Measurements from ENCODE around the gene KIF26B.

The KIF26B gene

DNA sequence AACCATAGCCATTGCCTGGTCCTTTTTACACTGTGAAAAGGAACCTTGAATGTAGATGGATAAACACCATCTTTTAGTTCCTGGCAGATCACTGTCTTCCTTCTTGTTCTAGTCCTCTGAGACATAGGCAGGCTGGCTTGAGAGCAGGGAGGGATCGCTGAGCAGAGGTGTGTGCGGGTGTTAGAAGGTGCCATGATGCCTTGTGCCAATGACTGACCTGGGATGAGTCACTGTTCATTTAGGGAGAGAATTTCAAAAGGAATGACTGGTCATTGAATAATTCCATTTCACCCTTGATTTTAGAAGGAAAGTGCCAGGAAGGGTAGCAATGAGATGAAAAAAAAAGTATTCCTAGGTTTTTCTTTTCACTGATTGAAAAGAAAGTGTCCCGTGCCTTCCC is 383.9 kb downstream of the KIF26B start:
- no peak for DNase-seq

DNA sequence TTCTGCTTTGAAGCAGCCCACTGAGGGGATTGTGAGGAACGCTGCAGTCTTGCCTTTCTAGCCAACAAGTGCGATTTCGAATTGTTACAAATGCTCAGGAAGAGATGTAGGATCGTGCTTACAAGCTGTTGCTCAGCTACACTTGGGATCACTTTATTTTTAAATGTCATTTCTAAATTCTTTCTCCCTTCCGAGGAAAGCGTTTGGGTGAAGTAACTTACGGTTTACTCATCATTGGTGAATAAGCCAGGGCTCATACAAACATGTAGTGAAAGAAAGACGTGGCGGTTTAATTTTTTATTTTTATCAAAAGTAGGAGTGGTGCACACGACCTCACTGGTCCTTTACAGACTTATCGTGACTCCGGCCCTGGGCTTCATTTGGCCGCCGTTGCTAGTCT is 386.6 kb downstream of the KIF26B start:
- no peak for DNase-seq

DNA sequence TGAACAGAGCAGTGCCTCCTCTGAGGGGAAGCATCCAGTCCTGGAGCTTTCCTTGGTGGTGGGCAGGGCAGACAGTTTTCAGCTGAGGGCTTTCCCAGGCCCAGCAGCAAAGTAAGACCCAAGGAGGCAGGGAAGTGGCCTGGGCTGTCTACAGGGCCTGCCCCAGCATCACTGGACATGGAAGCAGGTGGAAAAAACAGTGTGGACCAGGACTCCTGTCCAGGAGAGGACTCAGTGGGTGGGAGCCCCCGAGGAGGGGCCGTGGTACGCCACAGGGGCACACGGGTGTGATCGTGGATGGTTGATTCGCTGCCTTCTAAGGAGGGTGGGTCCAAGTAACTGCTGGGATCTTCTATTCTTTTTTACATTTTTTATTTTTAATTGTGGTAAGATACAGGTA is 387.6 kb downstream of the KIF26B start:
- DNase-seq: no peak

GRCh38 chr1:245544236-245544635 is 389.5 kb downstream of the KIF26B start:
- DNase-seq: no peak

DNA sequence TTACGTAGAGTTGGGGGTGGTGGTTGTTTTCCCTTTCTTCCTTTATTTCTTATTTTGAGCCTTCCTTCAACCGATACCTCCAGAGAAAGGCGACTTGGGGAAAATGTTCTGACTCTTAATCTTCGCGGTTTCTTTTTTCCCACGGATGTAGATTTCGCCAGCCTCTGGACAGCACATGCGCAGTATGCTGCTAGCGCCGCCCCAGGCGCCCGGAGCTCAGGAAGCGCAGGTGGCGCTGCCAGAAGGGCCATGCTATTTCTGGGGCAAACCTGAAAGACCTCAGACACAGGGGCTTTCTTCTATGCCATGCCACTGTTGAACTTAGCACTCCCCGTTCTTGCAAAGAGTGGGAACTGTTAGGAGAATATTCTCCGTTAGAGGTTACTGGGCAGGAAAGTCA is 392.1 kb downstream of the KIF26B start:
- DNase-seq: no peak

GRCh38 chr1:245549996-245550719 is 395.4 kb downstream of the KIF26B start:
- DNase-seq: no peak

GRCh38 chr1:245550720-245551043 is 395.9 kb downstream of the KIF26B start:
- no peak for DNase-seq

GRCh38 chr1:245551536-245551935 is 396.8 kb downstream of the KIF26B start:
- no peak for DNase-seq

GRCh38 chr1:245552331-245552730 is 397.5 kb downstream of the KIF26B start:
- DNase-seq: no peak

GRCh38 chr1:245556057-245556456 is 401.3 kb downstream of the KIF26B start:
- no peak for DNase-seq

GRCh38 chr1:245558069-245558468 is 403.3 kb downstream of the KIF26B start:
- DNase-seq: no peak

DNA sequence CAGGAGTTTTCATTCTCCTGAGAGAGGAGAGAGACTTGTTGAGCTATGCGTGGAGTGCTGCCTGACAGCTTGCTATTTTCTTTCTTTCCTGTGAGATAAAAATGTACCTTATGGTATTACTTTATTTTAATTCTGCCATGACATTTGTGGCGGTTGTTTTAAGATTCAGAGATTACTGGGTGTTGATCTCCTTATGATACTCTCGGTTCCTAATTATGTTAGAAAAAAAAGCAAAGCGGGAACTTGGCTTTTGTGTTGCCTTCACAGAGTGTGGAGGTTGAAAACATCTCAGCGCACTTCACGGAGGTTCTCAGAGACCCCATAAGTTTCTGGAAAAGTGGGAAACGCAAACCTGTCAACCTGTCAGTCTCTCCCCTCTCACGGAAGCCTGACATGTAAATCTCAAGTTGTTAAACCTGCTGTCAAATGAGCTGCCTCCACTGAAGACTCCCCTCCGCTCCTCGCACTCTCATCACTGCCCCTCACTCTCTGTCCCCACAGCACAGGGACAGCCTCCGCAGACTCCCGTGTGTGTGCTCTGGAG is 405.6 kb downstream of the KIF26B start:
- DNase-seq: no peak

GRCh38 chr1:245561665-245562234 is 407.0 kb downstream of the KIF26B start:
- no peak for DNase-seq

- no peak for DNase-seq
These were observed 411.3 kb downstream of the KIF26B start for GRCh38 chr1:245566134-245566533.

- no peak for DNase-seq
These were observed 412.2 kb downstream of the KIF26B start for GRCh38 chr1:245566952-245567351.

GRCh38 chr1:245571815-245572294 is 417.1 kb downstream of the KIF26B start:
- no peak for DNase-seq

DNA sequence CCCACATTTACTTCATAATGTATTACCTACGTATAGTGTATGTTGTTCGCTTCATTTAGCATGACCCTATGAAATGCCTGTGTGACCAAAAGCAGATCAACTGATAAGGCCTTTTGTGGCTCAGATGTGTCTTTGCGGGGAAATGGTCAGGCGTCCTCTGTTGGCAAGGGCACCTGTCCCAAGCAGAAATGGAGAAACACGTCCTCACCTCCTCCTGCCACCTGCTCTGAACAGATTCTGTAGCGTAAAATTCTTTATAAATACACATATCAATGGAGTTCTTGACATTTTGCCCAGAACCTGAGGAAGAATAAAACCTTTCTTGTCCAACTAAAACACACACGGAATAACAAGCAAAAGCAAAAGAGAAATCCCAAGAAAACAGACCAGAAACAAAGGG is 417.9 kb downstream of the KIF26B start:
- DNase-seq: no peak

DNA sequence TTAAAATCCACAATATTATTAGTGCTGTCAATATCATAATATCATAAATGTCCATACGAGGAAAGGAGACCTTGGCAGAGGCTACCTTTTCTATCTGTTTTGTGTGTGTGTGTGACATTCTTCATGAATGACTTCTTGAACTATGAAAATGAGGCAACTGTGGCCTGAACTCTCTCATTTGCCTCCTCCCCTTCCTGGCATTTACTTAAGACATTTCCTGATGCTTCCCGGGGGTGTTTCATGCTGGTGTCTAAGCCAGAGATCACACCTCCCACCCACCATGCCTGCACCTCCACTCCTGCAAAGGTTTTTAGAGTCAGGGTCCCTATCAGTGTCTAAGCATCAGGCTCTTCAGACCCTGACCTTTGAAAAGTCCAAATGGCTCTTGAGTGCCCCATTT is 420.9 kb downstream of the KIF26B start:
- DNase-seq: no peak

DNA sequence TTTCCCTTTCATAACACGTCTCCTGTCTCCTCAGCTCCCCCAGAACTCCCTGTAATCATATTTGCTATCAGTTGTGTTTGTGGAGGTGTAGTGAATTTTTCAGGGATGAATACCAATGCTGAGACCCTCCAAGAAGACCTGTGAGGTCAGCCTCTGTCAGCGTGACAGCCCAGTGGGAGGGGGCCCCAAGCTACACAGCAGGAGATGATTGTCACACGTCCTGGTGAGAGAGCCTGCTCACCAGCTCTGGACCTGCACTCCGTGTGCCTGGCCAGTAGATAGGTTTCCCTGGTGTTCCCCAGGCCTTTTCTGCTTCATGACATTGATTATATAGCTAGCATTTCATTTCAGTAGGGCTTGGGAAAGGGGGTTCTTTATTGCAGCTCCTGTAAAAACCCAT is 421.5 kb downstream of the KIF26B start:
- no peak for DNase-seq

DNA sequence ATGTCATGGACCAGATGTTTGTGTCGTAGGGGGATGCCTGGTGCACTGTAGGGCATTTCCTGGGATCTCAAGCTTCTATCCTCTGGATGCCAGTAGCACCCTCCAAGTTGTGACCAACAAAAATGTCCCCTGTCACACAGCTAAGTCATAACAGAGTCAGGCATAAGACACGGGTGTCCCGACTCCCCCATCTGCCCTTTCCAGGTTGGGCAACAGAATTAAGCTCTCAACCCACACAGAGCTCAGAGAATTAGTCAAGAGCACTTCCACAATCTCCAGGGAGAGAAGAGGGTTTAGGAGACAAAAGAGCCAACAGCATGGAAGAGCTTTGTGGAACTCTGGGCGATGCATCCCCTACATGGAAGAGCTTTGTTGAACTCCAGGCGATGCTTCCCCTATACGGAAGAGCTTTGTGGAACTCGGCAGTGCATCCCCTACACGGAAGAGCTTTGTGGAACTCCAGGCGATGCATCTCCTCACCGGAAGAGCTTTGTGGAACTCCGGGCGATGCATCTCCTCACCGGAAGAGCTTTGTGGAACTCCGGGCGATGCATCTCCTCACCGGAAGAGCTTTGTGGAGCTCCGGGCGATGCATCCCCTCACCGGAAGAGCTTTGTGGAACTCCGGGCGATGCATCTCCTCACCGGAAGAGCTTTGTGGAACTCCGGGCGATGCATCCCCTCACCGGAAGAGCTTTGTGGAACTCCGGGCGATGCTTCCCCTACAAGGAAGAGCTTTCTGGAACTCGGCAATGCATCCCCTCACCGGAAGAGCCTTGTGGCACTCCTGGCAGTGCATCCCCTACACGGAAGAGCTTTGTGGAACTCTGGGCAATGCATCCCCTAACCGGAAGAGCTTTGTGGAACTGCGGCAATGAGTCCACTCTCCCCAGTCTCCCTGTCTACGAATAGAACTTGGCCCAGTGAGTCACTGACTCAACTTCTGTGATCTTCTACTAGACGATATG is 422.7 kb downstream of the KIF26B start:
- no peak for DNase-seq

DNA sequence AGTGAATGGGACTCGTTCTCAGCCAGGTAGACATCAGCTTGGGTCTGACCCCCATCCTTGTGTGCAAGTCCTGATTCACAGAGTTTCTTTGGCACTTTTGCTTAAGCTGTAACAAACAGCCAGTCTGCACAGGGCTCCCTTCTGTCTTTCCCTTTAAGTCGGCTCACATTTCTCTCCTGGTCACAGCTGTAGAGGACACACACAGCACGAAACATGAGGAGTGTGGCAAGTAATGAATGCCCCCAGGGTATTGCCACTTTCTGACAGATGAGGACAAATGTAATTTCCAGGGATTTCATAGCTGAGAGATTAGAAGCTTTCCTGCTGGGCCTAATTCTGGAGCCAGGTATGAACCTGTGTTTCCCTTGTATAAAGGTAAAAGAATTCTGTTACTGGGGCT is 423.5 kb downstream of the KIF26B start:
- DNase-seq: no peak

DNA sequence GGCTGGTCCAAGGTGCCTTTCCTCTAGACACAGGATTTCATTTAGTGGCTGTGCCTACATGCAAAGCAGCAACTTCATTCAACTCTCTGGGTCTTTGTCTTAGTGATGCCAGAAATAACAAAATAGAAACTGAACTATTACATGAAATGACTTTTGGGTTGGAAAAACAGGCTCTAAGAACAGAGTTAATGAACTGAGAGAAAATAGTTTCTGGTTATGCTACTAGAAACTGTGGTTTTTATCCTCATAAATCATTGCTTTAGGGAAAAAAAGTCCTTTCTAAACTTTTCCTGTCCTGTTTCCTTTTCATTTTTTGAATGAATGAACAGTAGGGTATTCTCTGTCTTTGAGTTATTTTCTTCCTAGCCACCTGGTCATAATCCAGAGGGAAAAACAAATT is 424.0 kb downstream of the KIF26B start:
- DNase-seq: no peak

DNA sequence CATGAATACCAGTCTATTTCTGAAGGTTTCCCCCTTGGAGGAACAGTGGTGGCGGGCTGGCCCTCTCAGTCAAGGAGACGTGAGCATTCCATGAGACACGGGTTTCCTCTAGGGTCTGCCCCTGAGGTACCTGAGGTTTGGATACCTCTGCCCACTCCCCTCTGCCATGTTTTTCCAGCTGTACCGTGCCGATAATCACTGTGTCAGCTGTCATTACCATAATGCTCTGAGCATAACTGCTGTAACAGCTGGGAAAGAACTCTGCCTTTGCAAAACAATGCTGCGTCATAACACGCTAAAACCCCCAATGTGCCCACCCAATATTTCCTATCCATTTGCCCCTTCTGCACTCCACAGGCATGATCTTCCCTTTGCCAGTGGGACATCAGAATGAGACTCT is 425.1 kb downstream of the KIF26B start:
- no peak for DNase-seq

DNA sequence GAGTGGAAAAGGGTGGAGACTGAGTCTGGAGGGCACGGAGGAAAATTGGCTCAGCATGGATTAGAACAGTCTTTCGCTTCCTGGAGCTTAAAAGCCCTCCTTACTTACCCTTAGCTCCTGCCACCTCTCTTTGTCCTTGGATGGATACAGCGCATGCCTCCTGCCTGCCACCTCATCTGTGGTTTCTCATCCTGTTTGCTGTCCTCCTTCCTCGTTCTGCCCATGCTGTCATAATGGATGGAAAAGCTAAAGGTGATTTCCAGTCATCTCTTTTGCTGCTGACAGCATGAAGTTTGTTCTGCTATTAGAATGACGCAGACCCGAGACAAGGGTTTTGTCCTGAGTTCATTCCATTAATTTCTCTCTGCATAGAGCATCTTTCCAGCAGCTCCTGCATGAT is 425.9 kb downstream of the KIF26B start:
- no peak for DNase-seq

Data from activated CD8-positive, alpha-beta memory T cell treated with anti-CD3 and anti-CD28 coated beads for 24 hours (primary cell).